Aorta (tissue), 5 donors: ENCODE results near the gene TBX2. TPM values are rescaled to one million over a fixed set of nuclear protein-coding genes. Genes with fewer than 3 reads are reported as not detected.
"Not testable (repeated sequence)": the region's sequence is repeated elsewhere in the genome, so short reads cannot be mapped to it uniquely, and the experiment has no call there.

Source experiments
- ATAC-seq: fragments of 200-7000 bp; cut with Tn5 transposase; one replicate; pipeline ENCODE4 v1.9.1; 2022; ENCODE audit warnings: moderate library complexity; ENCODE audit not compliant: low FRiP score
- DNase-seq, 2 donors: peaks; one replicate each; pipeline ENCODE4 v3.0.0-alpha.2; 2020
- H3K27ac ChIP-seq, 2 donors: one replicate each; pipeline ENCODE4 v1.5.1; 2013; ENCODE audit warnings: low read length in 2 of 2, mild to moderate bottlenecking in 2 of 2, moderate library complexity in 2 of 2, control low read depth in 1 of 2, inconsistent platforms in 1 of 2, low read depth in 1 of 2
- H3K27me3 ChIP-seq, 2 donors: one replicate each; pipeline ENCODE4 v1.6.1; 2013; ENCODE audit warnings: control low read depth in 1 of 2, low read length in 1 of 2, mild to moderate bottlenecking in 1 of 2, moderate library complexity in 1 of 2; ENCODE audit not compliant: insufficient read depth in 2 of 2, control insufficient read depth in 1 of 2
- H3K36me3 ChIP-seq, 2 donors: one replicate each; pipeline ENCODE4 v1.6.1; 2013; ENCODE audit warnings: control low read depth in 1 of 2, low read length in 1 of 2, mild to moderate bottlenecking in 1 of 2; ENCODE audit not compliant: insufficient read depth in 2 of 2, control insufficient read depth in 1 of 2
- H3K4me1 ChIP-seq, 2 donors: one replicate each; pipeline ENCODE4 v1.6.1; 2013; ENCODE audit warnings: low read length in 2 of 2, control low read depth in 1 of 2, mild to moderate bottlenecking in 1 of 2, moderate library complexity in 1 of 2; ENCODE audit not compliant: insufficient read depth in 2 of 2, control insufficient read depth in 1 of 2
- H3K4me3 ChIP-seq, 2 donors: one replicate each; pipeline ENCODE4 v1.5.1; 2013; ENCODE audit warnings: low read length in 2 of 2, control low read depth in 1 of 2, mild to moderate bottlenecking in 1 of 2
- H3K9me3 ChIP-seq: one replicate; pipeline ENCODE4 v1.6.1; 2013; ENCODE audit warnings: mild to moderate bottlenecking, low read length; ENCODE audit not compliant: control insufficient read depth
- WGBS, 2 donors: extraction: QIAGEN DNeasy Blood & Tissue Kit; methylation state at CpG; one replicate each; pipeline ENCODE4 v1.1.7; 2013; 5-methylcytosine and 5-hydroxymethylcytosine counted together
- intact Hi-C, 2 donors: fragments of 100-400 bp; cut with DNase I; formaldehyde crosslinking; loops; one replicate each; pipeline versions ENCODE4 v1.14.2 to v1.15.0; 2022
- polyA plus RNA-seq, 2 donors: library from polyadenylated mRNA; stranded (reverse); fragments of 200-250 nt; gene quantifications; one replicate each; pipeline ENCODE4 v1.2.3, GENCODE V29; 2013
- total RNA-seq, 2 donors: library from RNA; stranded (reverse); fragmentation: NEBNext Ultra II Directional; extraction: Animal tissue kit (Norgen Biotek cat#: 25700); gene quantifications; one replicate each; pipeline ENCODE4 v1.2.1, GENCODE V29; 2021
- donor health status: healthy with polysubstance abuse.
- donor health status: Bipolar disorder and iron deficiency.
- donor health status: DM: no; HTN: no; CAD: no.
- donor health status: DM: no; HTN: no; CAD: no.
- donor health status: DM: yes; HTN: yes; CAD: no.

The TBX2 gene
- total and polyA plus RNA-seq, 4 donors = 11.5 to 116 (median 35.7) TPM

GRCh38 chr17:61359513-61359912 is 40.1 kb upstream of the TBX2 start:
- ATAC-seq, H3K27ac ChIP-seq, intact Hi-C loops, H3K36me3 ChIP-seq, H3K4me1 ChIP-seq, H3K27me3 ChIP-seq, H3K9me3 ChIP-seq, H3K4me3 ChIP-seq, DNase-seq: not testable (repeated sequence)
- 95 to 98% methylated on average over 9 of the region's 9 CpGs for WGBS, 2 donors

GRCh38 chr17:61360318-61360943 is 39.2 kb upstream of the TBX2 start:
- Histone ChIP-seq H3K36me3 (no peaks in the 10 kb centered on the region), H3K27ac (no peak overlapping the region), H3K4me3 (no peak overlapping the region), H3K27me3 (no peaks in the 10 kb centered on the region), H3K9me3 (no peaks in the 10 kb centered on the region), H3K4me1 (peaks cover 0 to 2% of the 10 kb centered on the region in 2 donors)
- no peak for ATAC-seq
- WGBS, 2 donors = 92 to 97% methylated on average over 3 of the region's 3 CpGs
- intact Hi-C loops = no loop called here
- DNase-seq = no peak

GRCh38 chr17:61361084-61361483 is 38.6 kb upstream of the TBX2 start:
- Histone ChIP-seq H3K4me3 (no peak overlapping the region), H3K36me3 (no peaks in the 10 kb centered on the region), H3K27ac (no peak overlapping the region), H3K9me3 (no peaks in the 10 kb centered on the region), H3K4me1 (peaks cover 0 to 2% of the 10 kb centered on the region in 2 donors), H3K27me3 (no peaks in the 10 kb centered on the region)
- ATAC-seq (no peak), DNase-seq (no peak)
- intact Hi-C loops = no loop called here
- WGBS, 2 donors = 63 to 64% methylated on average over 2 of the region's 2 CpGs

GRCh38 chr17:61362396-61362795 is 37.2 kb upstream of the TBX2 start:
- intact Hi-C loops = no loop called here
- 88 to 92% methylated on average over 5 of the region's 5 CpGs for WGBS, 2 donors
- H3K36me3 ChIP-seq = no peaks in the 10 kb centered on the region
- no peaks in the 10 kb centered on the region for H3K9me3 ChIP-seq
- peaks cover 0 to 2% of the 10 kb centered on the region in 2 donors for H3K4me1 ChIP-seq
- H3K4me3 ChIP-seq = no peak overlapping the region
- H3K27ac ChIP-seq = no peak overlapping the region
- no peaks in the 10 kb centered on the region for H3K27me3 ChIP-seq
- no peak for DNase-seq
- no peak for ATAC-seq

GRCh38 chr17:61362852-61363600 is 36.6 kb upstream of the TBX2 start:
- ATAC-seq (no peak), DNase-seq (no peak)
- intact Hi-C loops = no loop called here

GRCh38 chr17:61363601-61364462 is 35.8 kb upstream of the TBX2 start:
- Histone ChIP-seq H3K36me3 (no peaks in the 10 kb centered on the region), H3K27ac (no peak overlapping the region), H3K27me3 (no peaks in the 10 kb centered on the region), H3K4me3 (no peak overlapping the region), H3K4me1 (peaks cover 0 to 2% of the 10 kb centered on the region in 2 donors), H3K9me3 (no peaks in the 10 kb centered on the region)
- DNase-seq = no peak
- intact Hi-C loops = no loop called here
- 96% methylated on average over 13 of the region's 13 CpGs for WGBS, 2 donors
- ATAC-seq = no peak

More at GRCh38 chr17:61362852-61363600, 36.6 kb upstream of the TBX2 start:
- no peak overlapping the region for H3K4me3 ChIP-seq
- WGBS, 2 donors = 94% methylated on average over 9 of the region's 9 CpGs
- H3K27me3 ChIP-seq = no peaks in the 10 kb centered on the region
- no peaks in the 10 kb centered on the region for H3K9me3 ChIP-seq
- H3K4me1 ChIP-seq = peaks cover 0 to 2% of the 10 kb centered on the region in 2 donors
- H3K36me3 ChIP-seq = no peaks in the 10 kb centered on the region
- no peak overlapping the region for H3K27ac ChIP-seq

GRCh38 chr17:61364463-61364846 is 35.2 kb upstream of the TBX2 start:
- 95 to 98% methylated on average over 3 of the region's 3 CpGs for WGBS, 2 donors
- Histone ChIP-seq H3K9me3 (no peaks in the 10 kb centered on the region), H3K27me3 (no peaks in the 10 kb centered on the region), H3K4me3 (no peak overlapping the region), H3K36me3 (no peaks in the 10 kb centered on the region), H3K27ac (no peak overlapping the region), H3K4me1 (peaks cover 0 to 2% of the 10 kb centered on the region in 2 donors)
- intact Hi-C loops = no loop called here
- no peak for ATAC-seq
- no peak for DNase-seq

- intact Hi-C loops = no loop called here
- H3K36me3 ChIP-seq = no peaks in the 10 kb centered on the region
- no peaks in the 10 kb centered on the region for H3K9me3 ChIP-seq
- no peaks in the 10 kb centered on the region for H3K4me1 ChIP-seq
- no peak overlapping the region for H3K4me3 ChIP-seq
- no peak overlapping the region for H3K27ac ChIP-seq
- no peaks in the 10 kb centered on the region for H3K27me3 ChIP-seq
- ATAC-seq (no peak), DNase-seq (no peak)
- WGBS, 2 donors = 85 to 88% methylated on average over 8 of the region's 8 CpGs
Measured at GRCh38 chr17:61366076-61366714, 33.4 kb upstream of the TBX2 start.
